Lower leg skin (tissue), 4 donors: Measurements from ENCODE around the gene CST9. TPM values are rescaled to one million over a fixed set of nuclear protein-coding genes. Genes with fewer than 3 reads are reported as not detected.
A peak's percentile ranks its signal among the peaks of the same experiment; 100 is the strongest.

ENCODE experiments used
- DNase-seq, 2 donors: peaks; one replicate each; pipeline ENCODE4 v3.0.0-alpha.2; 2019; ENCODE audit warnings: low spot score in 2 of 2
- H3K4me3 ChIP-seq: fragments of 200-600 bp; sonication (generic); 2 replicates; pipeline ENCODE4 v1.5.1; 2017; ENCODE audit warnings: mild to moderate bottlenecking, low read depth; ENCODE audit not compliant: poor library complexity, severe bottlenecking
- CTCF ChIP-seq, 3 donors: fragments of 450-650 bp; IDR thresholded peaks; one replicate each; pipeline ENCODE4 v1.5.1; 2016; ENCODE audit warnings: antibody characterized with exemption in 3 of 3, mild to moderate bottlenecking in 3 of 3, moderate library complexity in 2 of 3
- POLR2A ChIP-seq, 2 donors: fragments of 450-650 bp; IDR thresholded peaks; one replicate each; pipeline ENCODE4 v1.6.1; 2016 to 2017; ENCODE audit warnings: antibody characterized with exemption in 2 of 2, mild to moderate bottlenecking in 1 of 2, moderate library complexity in 1 of 2
- WGBS, 2 donors: methylation state at CpG; one replicate each; pipeline ENCODE4 v1.1.5; 2018; 5-methylcytosine and 5-hydroxymethylcytosine counted together
- intact Hi-C: fragments of 100-400 bp; cut with DNase I; formaldehyde crosslinking; loops from one replicate; pipeline ENCODE4 v1.15.0; 2023; ENCODE audit warnings: low total_unique reads
- total RNA-seq, 4 donors: library from RNA; depleted of rRNA; stranded (reverse); fragments of >200 nt; gene quantifications; one replicate each; pipeline ENCODE4 v1.1.0, GENCODE V29; 2016

The CST9 gene
- total RNA-seq, 4 donors from 2014 or later, result not detected

DNA sequence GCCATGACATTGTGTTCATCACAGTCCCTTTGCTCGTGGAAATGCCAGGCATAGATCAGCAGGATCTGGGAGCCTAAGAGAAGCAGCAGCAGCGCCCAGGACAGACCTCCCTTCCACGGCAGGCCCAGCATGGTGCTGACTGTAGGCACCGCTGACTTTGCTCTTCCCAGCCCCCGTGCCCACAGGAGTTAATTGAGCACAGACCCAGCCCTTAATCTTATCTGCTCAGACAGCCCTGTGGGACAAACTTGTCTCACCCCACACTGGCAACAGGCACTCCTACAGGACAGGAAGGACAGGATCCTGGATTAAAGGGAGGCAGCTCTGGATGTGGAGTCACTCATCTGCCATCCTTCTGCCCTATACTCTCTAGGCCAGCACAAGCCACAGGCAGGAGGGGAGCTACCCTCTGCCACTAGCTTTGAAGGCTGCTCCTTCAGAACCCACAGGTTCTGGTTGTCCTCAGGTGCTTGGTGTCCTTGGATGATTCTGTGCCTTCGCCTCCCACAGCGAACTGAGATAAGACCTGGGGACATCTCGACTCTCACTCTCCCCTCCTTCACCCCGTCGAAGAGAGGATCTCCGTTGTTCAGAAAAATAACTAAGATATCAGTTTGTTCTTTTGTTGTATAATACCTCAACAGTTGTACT, 37.3 kb downstream of the CST9 start, which contains the start of gene CST9L:
Gene CST9L (minus strand): TSS at position 165 of the 651 bp plus-strand sequence. CDS start 34 bp downstream, at position 131.
- peak in 1 of 2 donors; percentile 62 for DNase-seq
- WGBS, 2 donors, result 72 to 80% methylated on average over 9 to 11 of the region's 11 CpGs
- no peak within 1 kb of the TSS for H3K4me3 ChIP-seq
- intact Hi-C loops, result no loop called here
- TF ChIP-seq POLR2A (IDR thresholded peaks at IDR 0.05) (no peak), CTCF (IDR thresholded peaks at IDR 0.05) (no peak)

DNA sequence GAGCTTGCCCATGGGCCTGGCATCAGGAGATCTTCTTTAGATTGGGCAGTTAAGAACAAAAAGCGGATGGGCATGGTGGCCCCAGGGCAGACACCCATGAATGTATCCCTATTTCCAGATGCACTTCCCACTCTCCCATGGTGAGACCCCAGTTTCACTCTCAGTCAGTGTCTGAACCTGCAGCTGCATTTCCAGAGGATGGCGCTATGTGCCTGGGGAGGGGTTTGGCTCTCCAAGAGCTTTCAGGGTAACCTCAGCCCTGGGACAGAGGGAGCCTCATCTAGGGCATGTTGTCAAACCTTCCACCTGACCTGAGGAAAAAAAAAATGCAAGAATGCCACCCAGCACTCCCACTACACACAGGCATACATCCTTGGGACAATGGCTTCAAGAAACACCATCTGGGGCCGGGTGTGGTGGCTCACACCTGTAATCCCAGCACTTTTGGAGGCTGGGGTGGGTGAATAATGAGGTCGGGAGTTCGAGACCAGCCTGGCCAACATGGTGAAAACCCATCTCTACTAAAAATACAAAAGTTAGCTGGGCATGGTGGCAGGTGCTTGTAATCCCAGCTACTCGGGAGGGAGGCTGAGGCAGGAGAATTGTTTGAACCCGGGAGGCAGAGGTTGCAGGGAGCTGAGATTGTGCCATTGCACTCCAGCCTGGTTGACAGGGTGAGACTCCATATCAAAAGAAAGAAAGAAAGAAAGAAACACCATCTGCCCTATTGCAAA, 39.4 kb downstream of the CST9 start:
- DNase-seq, result peak in 1 of 2 donors; percentile 46
- no peak overlapping the region for H3K4me3 ChIP-seq
- intact Hi-C loops, result no loop called here
- WGBS, 2 donors, result 80 to 84% methylated on average over 7 of the region's 7 CpGs
- TF ChIP-seq CTCF (IDR thresholded peaks at IDR 0.05) (no peak), POLR2A (IDR thresholded peaks at IDR 0.05) (no peak)

DNA sequence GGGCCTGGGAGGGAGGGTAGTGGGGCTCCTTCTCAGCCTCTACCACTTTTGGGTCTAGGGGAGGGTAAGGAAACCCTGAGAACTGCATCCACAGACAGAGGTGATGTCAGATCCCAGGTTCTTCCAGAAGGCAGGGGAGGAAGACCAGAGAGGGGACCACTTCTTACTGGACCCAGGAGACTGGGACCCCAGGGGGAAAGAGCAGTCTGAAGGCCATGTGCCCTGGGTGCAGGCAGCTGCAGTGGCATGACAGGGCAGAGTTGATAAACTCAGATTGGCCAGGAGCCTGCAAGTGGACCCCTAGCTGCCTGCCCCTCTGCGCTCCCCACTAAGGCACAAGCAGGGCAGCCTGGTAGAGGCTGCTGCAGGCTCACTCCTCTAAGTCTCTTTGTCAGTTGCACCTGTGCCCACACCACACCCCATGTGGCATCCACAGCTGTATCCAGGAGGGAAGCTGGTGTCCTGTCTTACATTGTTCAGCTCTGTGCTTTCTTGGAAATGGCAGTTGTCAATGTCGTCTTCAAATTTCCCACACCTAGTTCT, 40.1 kb downstream of the CST9 start:
- DNase-seq, result peak in 1 of 2 donors; percentile 36
- H3K4me3 ChIP-seq, result no peak overlapping the region
- no peak for TF ChIP-seq POLR2A (IDR thresholded peaks at IDR 0.05)
- no peak for TF ChIP-seq CTCF (IDR thresholded peaks at IDR 0.05)
- intact Hi-C loops, result no loop called here
- 85 to 91% methylated on average over 2 of the region's 2 CpGs for WGBS, 2 donors

- intact Hi-C loops, result no loop called here
- TF ChIP-seq POLR2A (IDR thresholded peaks at IDR 0.05) (no peak), CTCF (IDR thresholded peaks at IDR 0.05) (no peak)
- WGBS, 2 donors, result 56 to 72% methylated on average over 3 of the region's 3 CpGs
- H3K4me3 ChIP-seq, result no peak overlapping the region
- no peak for DNase-seq
Measured at GRCh38 chr20:23564927-23565326, 40.8 kb downstream of the CST9 start.

- intact Hi-C loops, result no loop called here
- 69 to 86% methylated on average over 1 of the region's 1 CpG for WGBS, 2 donors
- DNase-seq, result peak in 1 of 2 donors; percentile 58
Measured at GRCh38 chr20:23562721-23563342, 42.9 kb downstream of the CST9 start.

More at GRCh38 chr20:23562721-23563342, 42.9 kb downstream of the CST9 start:
- no peak for TF ChIP-seq CTCF (IDR thresholded peaks at IDR 0.05)
- no peak for TF ChIP-seq POLR2A (IDR thresholded peaks at IDR 0.05)
- no peak overlapping the region for H3K4me3 ChIP-seq
